H1 (cell line): Measurements from ENCODE around the gene C5orf15. TPM values are rescaled to one million over a fixed set of nuclear protein-coding genes. Genes with fewer than 3 reads are reported as not detected.

Source experiments
- CTBP2 ChIP-seq: IDR thresholded peaks from 2 replicates; pipeline ENCODE4 v1.7.0; 2011; ENCODE audit warnings: borderline replicate concordance, mild to moderate bottlenecking, moderate library complexity, mixed read lengths, low read length; ENCODE audit not compliant: insufficient read depth, insufficient read length
- JUN ChIP-seq: IDR thresholded peaks from 2 replicates; pipeline ENCODE4 v1.6.1; 2011; ENCODE audit warnings: low read depth, mild to moderate bottlenecking, improper control_type of control experiment, low read length
- TAF1 ChIP-seq: IDR thresholded peaks from 2 replicates; pipeline ENCODE4 v1.6.1; 2011; ENCODE audit warnings: mild to moderate bottlenecking, low read depth, low read length
- polyA plus RNA-seq, 7 experiments: library from polyadenylated mRNA; depleted of rRNA in 3 of 7; stranded (reverse) in 5 of 7; unstranded in 2 of 7; fragments of >200 nt in 5 of 7; fragments of 200-250 nt in 2 of 7; gene quantifications; 1 replicate in 5 of 7; 2 replicates in 1 of 7; 4 replicates in 1 of 7; pipeline versions ENCODE4 v1.2.1 to v1.2.3, GENCODE V29; 2011 to 2013; ENCODE audit warnings: missing spikeins in 2 of 7, mixed read lengths in 2 of 7
- total RNA-seq: library from RNA; stranded (reverse); fragmentation: NEBNext Ultra II Directional; extraction: Animal tissue kit (Norgen Biotek cat#: 25700); gene quantifications from 2 replicates; pipeline ENCODE4 v1.2.1, GENCODE V29; 2021

Gene C5orf15
- total and polyA plus RNA-seq, 2 of the 8 experiments (the other 6 are each of a cell fraction or from before 2014, with no cell fraction given), result 31.7 to 39.3 TPM

DNA sequence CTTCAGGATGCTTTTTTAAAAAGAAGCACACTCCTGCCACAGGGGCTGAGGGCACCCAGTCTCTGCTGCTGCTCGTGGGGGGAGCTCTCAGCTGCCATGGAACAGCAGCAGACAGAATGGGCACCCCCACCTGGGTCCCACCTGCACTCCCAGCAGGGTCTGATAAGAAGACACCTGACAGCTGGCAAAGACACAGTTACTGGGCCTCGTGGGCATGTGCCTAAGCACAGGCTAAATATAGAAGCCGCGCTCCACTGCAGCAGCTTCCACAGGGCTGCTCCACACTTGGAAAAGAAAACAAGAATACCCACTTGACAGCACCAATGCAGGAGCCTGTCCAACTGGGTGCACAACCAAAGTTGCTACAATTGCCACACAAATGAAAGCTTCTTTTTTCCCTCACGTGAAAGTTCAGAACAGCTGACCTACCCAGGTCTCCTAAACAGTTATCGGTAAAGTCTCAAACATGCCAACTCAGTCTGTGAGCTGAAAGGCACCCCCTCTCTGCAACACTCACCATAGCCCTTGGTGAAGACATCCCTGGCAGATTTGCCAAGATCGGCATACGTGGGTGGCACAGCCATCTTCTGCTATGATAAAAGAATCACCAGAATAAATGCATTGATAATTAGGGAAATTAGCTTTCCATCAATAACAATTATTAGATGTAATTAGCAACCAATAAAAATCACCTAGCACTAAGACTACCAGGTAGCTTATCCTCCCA is 24.2 kb upstream of the C5orf15 start (continued):
- TF ChIP-seq JUN (no peak), TAF1 (no peak), CTBP2 (no peak)
